CD14-positive monocyte (primary cell): Measurements from ENCODE around the gene PANK4. TPM values are rescaled to one million over a fixed set of nuclear protein-coding genes. Genes with fewer than 3 reads are reported as not detected.

Experiments
- DNase-seq, 3 donors: peaks; one replicate each; pipeline ENCODE4 v3.0.0-alpha.2; 2011 to 2022
- H2AFZ ChIP-seq: 2 replicates; pipeline ENCODE4 v1.6.0; 2012; ENCODE audit warnings: mild to moderate bottlenecking, low read depth, low read length, inconsistent platforms; ENCODE audit not compliant: insufficient read depth, poor library complexity, severe bottlenecking
- H3K27ac ChIP-seq, 2 donors: 1 replicate in 1 of 2; 2 replicates in 1 of 2; pipeline ENCODE4 v1.5.1; 2012 to 2013; ENCODE audit warnings: low read length in 2 of 2, control low read depth in 1 of 2, inconsistent platforms in 1 of 2, low read depth in 1 of 2, mild to moderate bottlenecking in 1 of 2
- H3K27me3 ChIP-seq, 2 donors: one replicate each; pipeline versions ENCODE4 v1.6.0 to v1.6.1; 2011 to 2013; ENCODE audit warnings: low read length in 2 of 2; ENCODE audit not compliant: control insufficient read depth in 2 of 2, insufficient read depth in 2 of 2
- H3K36me3 ChIP-seq, 2 donors: replicated peaks in 1 of 2; 1 replicate in 1 of 2; 2 replicates in 1 of 2; pipeline versions ENCODE4 v1.5.1 to v1.6.1; 2012 to 2013; ENCODE audit warnings: low read length in 2 of 2, control low read depth in 1 of 2, inconsistent platforms in 1 of 2, mild to moderate bottlenecking in 1 of 2; ENCODE audit not compliant: insufficient read depth in 2 of 2, control insufficient read depth in 1 of 2
- H3K4me1 ChIP-seq, 2 donors: 1 replicate in 1 of 2; 2 replicates in 1 of 2; pipeline versions ENCODE4 v1.5.1 to v1.6.1; 2012 to 2013; ENCODE audit warnings: low read length in 2 of 2, control low read depth in 1 of 2, inconsistent platforms in 1 of 2, mild to moderate bottlenecking in 1 of 2, moderate library complexity in 1 of 2; ENCODE audit not compliant: insufficient read depth in 2 of 2, control insufficient read depth in 1 of 2
- H3K4me2 ChIP-seq: replicated peaks from 2 replicates; pipeline ENCODE3; 2012; ENCODE audit warnings: low read length, moderate library complexity, mild to moderate bottlenecking; ENCODE audit not compliant: poor library complexity, severe bottlenecking; ENCODE audit errors: extremely low read depth
- H3K4me3 ChIP-seq, 3 experiments: fragments of 200-600 bp in 1 of 3; sonication (generic) in 1 of 3; replicated peaks in 1 of 3; 1 replicate in 2 of 3; 2 replicates in 1 of 3; pipeline ENCODE4 v1.5.1; 2011 to 2013; ENCODE audit warnings: low read length in 3 of 3, mild to moderate bottlenecking in 3 of 3, control low read depth in 2 of 3, low read depth in 2 of 3, inconsistent platforms in 1 of 3, moderate library complexity in 1 of 3
- H3K79me2 ChIP-seq: 2 replicates; pipeline ENCODE4 v1.6.0; 2012; ENCODE audit warnings: mild to moderate bottlenecking, control low read depth, inconsistent platforms, low read length, moderate library complexity; ENCODE audit not compliant: insufficient read depth
- H3K9ac ChIP-seq: 2 replicates; pipeline ENCODE4 v1.6.0; 2017; ENCODE audit warnings: low read length, mild to moderate bottlenecking; ENCODE audit not compliant: insufficient read depth, poor library complexity, severe bottlenecking
- H3K9me3 ChIP-seq, 2 donors: replicated peaks in 1 of 2; 1 replicate in 1 of 2; 2 replicates in 1 of 2; pipeline versions ENCODE4 v1.5.1 to v1.6.1; 2012 to 2013; ENCODE audit warnings: low read length in 2 of 2, control low read depth in 1 of 2; ENCODE audit not compliant: control insufficient read depth in 1 of 2, insufficient read depth in 1 of 2
- H4K20me1 ChIP-seq: 2 replicates; pipeline ENCODE4 v1.6.0; 2012; ENCODE audit warnings: mild to moderate bottlenecking, low read length, control low read depth, moderate library complexity; ENCODE audit not compliant: insufficient read depth
- H3K27ac Mint-ChIP-seq, 7 donors: one replicate each; pipeline ENCODE4 v1.8.0; 2020; ENCODE audit warnings: mild to moderate bottlenecking in 7 of 7, mixed read lengths in 7 of 7, moderate library complexity in 6 of 7, inconsistent platforms in 2 of 7
- H3K27me3 Mint-ChIP-seq, 3 donors: one replicate each; pipeline ENCODE4 v1.8.0; 2021 to 2022; ENCODE audit warnings: low read depth in 3 of 3, mild to moderate bottlenecking in 3 of 3, mixed read lengths in 3 of 3, moderate library complexity in 3 of 3, inconsistent platforms in 1 of 3
- H3K36me3 Mint-ChIP-seq, 2 donors: one replicate each; pipeline ENCODE4 v1.8.0; 2020; ENCODE audit warnings: mixed read lengths in 2 of 2, inconsistent platforms in 1 of 2, mild to moderate bottlenecking in 1 of 2
- H3K4me1 Mint-ChIP-seq: one replicate; pipeline ENCODE4 v1.8.0; 2020; ENCODE audit warnings: mild to moderate bottlenecking, mixed read lengths
- H3K4me3 Mint-ChIP-seq, 2 donors: one replicate each; pipeline ENCODE4 v1.8.0; 2020; ENCODE audit warnings: mild to moderate bottlenecking in 2 of 2, mixed read lengths in 2 of 2, moderate library complexity in 1 of 2
- H3K9me3 Mint-ChIP-seq, 7 donors: one replicate each; pipeline ENCODE4 v1.8.0; 2020 to 2022; ENCODE audit warnings: mixed read lengths in 7 of 7, mild to moderate bottlenecking in 6 of 7, moderate library complexity in 6 of 7, inconsistent platforms in 2 of 7
- WGBS: methylation state at CpG from one replicate; pipeline ENCODE4 v1.1.5; 2013; ENCODE audit warnings: missing lambda C conversion rate; ENCODE audit not compliant: insufficient coverage; 5-methylcytosine and 5-hydroxymethylcytosine counted together
- intact Hi-C, 2 donors: fragments of 100-400 bp; cut with micrococcal nuclease; formaldehyde crosslinking; loops; one replicate each; pipeline versions ENCODE4 v1.15.0 to v1.15.1; 2023
- polyA plus RNA-seq, 3 donors: library from polyadenylated mRNA; depleted of rRNA in 1 of 3; unstranded in 2 of 3; stranded (reverse) in 1 of 3; fragments of 300-500 nt in 2 of 3; fragments of >200 nt in 1 of 3; fragmentation: Illumina TruSeq in 2 of 3; gene quantifications; 1 replicate in 2 of 3; 2 replicates in 1 of 3; pipeline ENCODE4 v1.2.3, GENCODE V29; 2012 to 2021
- TF ChIP-seq, protein P1 (sequence below): fragments of 200-600 bp; IDR thresholded peaks from one replicate; pipeline ENCODE4 v1.8.0; 2022; ENCODE audit warnings: antibody characterized with exemption, mild to moderate bottlenecking

The PANK4 gene
- polyA plus RNA-seq, 3 donors = 11.9 to 30.2 (median 13.7) TPM

DNA sequence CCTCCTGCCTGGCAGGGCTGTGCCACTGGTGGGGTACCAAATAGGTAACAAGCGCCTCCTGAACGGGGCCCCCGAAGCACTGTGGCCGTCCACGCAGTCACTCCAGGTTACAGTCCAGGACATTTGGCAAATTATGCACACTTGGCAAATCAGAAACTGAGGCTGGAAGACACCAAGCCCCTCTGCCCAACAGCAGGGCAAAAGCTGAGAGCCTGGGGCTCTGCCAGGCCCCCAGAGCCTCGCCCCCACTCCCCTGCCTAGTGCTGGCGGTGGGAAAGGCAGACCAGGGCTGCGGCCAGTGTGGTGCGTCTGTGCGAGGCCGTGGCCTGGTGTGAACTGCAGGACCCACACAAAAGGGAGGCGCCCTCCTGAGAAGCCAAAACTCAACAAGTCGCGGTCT is 9.4 kb downstream of the PANK4 start:
- no peaks in the 10 kb centered on the region for H3K9me3 Mint-ChIP-seq
- Histone ChIP-seq H3K4me2 (no peak overlapping the region), H3K36me3 (peaks cover 93 to 98% of the 10 kb centered on the region in 2 donors), H3K4me3 (no peak overlapping the region), H3K9ac (no peak overlapping the region), H3K27me3 (no peaks in the 10 kb centered on the region), H3K27ac (no peak overlapping the region), H3K4me1 (no peaks in the 10 kb centered on the region), H3K79me2 (peaks cover 5% of the 10 kb centered on the region), H4K20me1 (peaks cover 75% of the 10 kb centered on the region), H3K9me3 (no peaks in the 10 kb centered on the region), H2AFZ (no peak overlapping the region)
- no peak overlapping the region for H3K4me3 Mint-ChIP-seq
- intact Hi-C loops = no loop called here
- peaks cover 75 to 98% of the 10 kb centered on the region in 2 donors for H3K36me3 Mint-ChIP-seq
- no peak overlapping the region for H3K27ac Mint-ChIP-seq
- DNase-seq = no peak
- H3K4me1 Mint-ChIP-seq = no peaks in the 10 kb centered on the region
- TF ChIP-seq, protein P1, sequence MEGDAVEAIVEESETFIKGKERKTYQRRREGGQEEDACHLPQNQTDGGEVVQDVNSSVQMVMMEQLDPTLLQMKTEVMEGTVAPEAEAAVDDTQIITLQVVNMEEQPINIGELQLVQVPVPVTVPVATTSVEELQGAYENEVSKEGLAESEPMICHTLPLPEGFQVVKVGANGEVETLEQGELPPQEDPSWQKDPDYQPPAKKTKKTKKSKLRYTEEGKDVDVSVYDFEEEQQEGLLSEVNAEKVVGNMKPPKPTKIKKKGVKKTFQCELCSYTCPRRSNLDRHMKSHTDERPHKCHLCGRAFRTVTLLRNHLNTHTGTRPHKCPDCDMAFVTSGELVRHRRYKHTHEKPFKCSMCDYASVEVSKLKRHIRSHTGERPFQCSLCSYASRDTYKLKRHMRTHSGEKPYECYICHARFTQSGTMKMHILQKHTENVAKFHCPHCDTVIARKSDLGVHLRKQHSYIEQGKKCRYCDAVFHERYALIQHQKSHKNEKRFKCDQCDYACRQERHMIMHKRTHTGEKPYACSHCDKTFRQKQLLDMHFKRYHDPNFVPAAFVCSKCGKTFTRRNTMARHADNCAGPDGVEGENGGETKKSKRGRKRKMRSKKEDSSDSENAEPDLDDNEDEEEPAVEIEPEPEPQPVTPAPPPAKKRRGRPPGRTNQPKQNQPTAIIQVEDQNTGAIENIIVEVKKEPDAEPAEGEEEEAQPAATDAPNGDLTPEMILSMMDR = no peak
- 98% methylated on average over 14 of the region's 14 CpGs for WGBS
- no peaks in the 10 kb centered on the region for H3K27me3 Mint-ChIP-seq

DNA sequence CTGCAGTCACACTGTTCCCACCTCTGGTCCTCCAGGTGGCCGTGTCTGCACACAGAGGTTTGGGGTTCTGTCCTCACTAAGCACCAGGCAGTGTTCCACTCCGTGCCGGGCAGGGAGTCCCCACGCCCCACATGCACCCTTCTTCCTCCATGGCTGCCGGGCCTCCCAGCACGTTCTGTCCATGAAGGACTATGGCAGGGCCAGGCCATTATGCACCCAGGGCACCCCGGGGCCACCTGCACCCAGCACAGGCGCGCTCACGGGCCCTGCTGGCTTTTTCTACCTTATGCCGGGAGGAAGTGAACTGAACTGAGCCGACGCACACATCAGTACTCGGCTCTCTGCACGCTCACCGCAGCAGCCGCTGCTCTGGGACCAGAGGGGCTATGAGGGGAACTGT is 10.3 kb downstream of the PANK4 start:
- Histone ChIP-seq H2AFZ (no peak overlapping the region), H3K4me1 (no peaks in the 10 kb centered on the region), H3K27me3 (no peaks in the 10 kb centered on the region), H3K36me3 (peaks cover 95 to 98% of the 10 kb centered on the region in 2 donors), H3K4me3 (no peak overlapping the region), H3K9ac (no peak overlapping the region), H3K27ac (no peak overlapping the region), H3K9me3 (no peaks in the 10 kb centered on the region), H3K79me2 (no peaks in the 10 kb centered on the region), H4K20me1 (peaks cover 73% of the 10 kb centered on the region), H3K4me2 (no peak overlapping the region)
- Mint-ChIP-seq H3K36me3 (peaks cover 73 to 98% of the 10 kb centered on the region in 2 donors), H3K4me3 (no peak overlapping the region), H3K9me3 (no peaks in the 10 kb centered on the region), H3K4me1 (no peaks in the 10 kb centered on the region), H3K27ac (peak overlapping the region in 1 of 7 donors; percentile 6), H3K27me3 (no peaks in the 10 kb centered on the region)
- intact Hi-C loops = no loop called here
- TF ChIP-seq, protein P1 = no peak
- no peak for DNase-seq
- 92% methylated on average over 17 of the region's 17 CpGs for WGBS
